ENCODE data around the gene FXYD2. TPM values are rescaled to one million over a fixed set of nuclear protein-coding genes. Genes with fewer than 3 reads are reported as not detected.

Gene FXYD2
- total RNA-seq, 2 experiments from 2014 or later: 1.7 to 2.1 TPM

DNA sequence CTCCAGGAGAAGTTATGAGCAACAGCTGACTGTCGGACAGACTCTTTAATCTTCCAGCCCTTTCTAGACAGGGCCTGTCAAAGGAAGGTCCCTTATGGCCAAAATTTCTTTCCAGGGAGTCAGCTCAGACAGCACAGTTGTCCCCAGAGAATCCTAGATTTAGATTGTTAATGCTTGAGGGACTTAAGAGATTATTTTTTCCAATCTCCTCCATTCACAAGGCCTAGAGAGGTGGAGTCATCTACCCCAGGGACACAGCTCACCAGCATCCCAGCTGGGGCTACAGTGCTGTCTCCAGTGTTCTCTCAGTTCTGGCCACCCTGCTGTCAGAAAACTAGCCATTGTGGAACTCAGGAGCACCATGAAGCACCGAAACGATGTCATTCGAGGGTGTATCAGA, 35.3 kb downstream of the FXYD2 start:
- no peaks in the 10 kb centered on the region for H3K9me3 ChIP-seq (ENCODE audit: control insufficient read depth in 1 of 2, insufficient read depth in 1 of 2, low read length in 2 of 2)
- Mint-ChIP-seq H3K27ac (no peak overlapping the region), H3K36me3 (ENCODE audit: low read depth) (no peaks in the 10 kb centered on the region), H3K4me1 (ENCODE audit: low read depth) (no peaks in the 10 kb centered on the region), H3K9me3 (no peaks in the 10 kb centered on the region), H3K27me3 (peaks cover 65% of the 10 kb centered on the region), H3K4me3 (no peak overlapping the region)
- peaks cover 30 to 38% of the 10 kb centered on the region in 2 experiments for H3K27me3 ChIP-seq (ENCODE audit: control insufficient read depth in 1 of 2, insufficient read depth in 2 of 2, low read length in 2 of 2)
- H3K4me1 ChIP-seq (ENCODE audit: insufficient read depth, low read length): no peaks in the 10 kb centered on the region
- ChIA-PET POLR2A (no interaction called here), CTCF (no interaction called here)
- ATAC-seq (ENCODE audit: poor library complexity): no peak
- H3K4me3 ChIP-seq (ENCODE audit: low read length): no peak overlapping the region
- intact Hi-C loops (cut with DNase I, micrococcal nuclease): no loop called here
- no peaks in the 10 kb centered on the region for H3K36me3 ChIP-seq (ENCODE audit: insufficient read depth, low read length)
- no peak for TF ChIP-seq CTCF (IDR thresholded peaks at IDR 0.05)
- H3K27ac ChIP-seq (ENCODE audit: low read depth in 1 of 2, low read length in 2 of 2): no peak overlapping the region
- DNase-seq: no peak

GRCh38 chr11:117786135-117786870, 38.2 kb downstream of the FXYD2 start:
- ATAC-seq (ENCODE audit: poor library complexity) (no peak), DNase-seq (no peak)
- ChIA-PET CTCF (no interaction called here), POLR2A (no interaction called here)
- Histone ChIP-seq H3K27ac (ENCODE audit: low read depth in 1 of 2, low read length in 2 of 2) (no peak overlapping the region), H3K4me3 (ENCODE audit: low read length) (no peak overlapping the region), H3K4me1 (ENCODE audit: insufficient read depth, low read length) (no peaks in the 10 kb centered on the region), H3K9me3 (ENCODE audit: control insufficient read depth in 1 of 2, insufficient read depth in 1 of 2, low read length in 2 of 2) (no peaks in the 10 kb centered on the region), H3K27me3 (ENCODE audit: control insufficient read depth in 1 of 2, insufficient read depth in 2 of 2, low read length in 2 of 2) (peaks cover 7 to 21% of the 10 kb centered on the region in 2 experiments), H3K36me3 (ENCODE audit: insufficient read depth, low read length) (no peaks in the 10 kb centered on the region)
- no peak for TF ChIP-seq CTCF (IDR thresholded peaks at IDR 0.05)
- Mint-ChIP-seq H3K27me3 (peaks cover 55% of the 10 kb centered on the region), H3K9me3 (no peaks in the 10 kb centered on the region), H3K4me1 (ENCODE audit: low read depth) (no peaks in the 10 kb centered on the region), H3K4me3 (no peak overlapping the region), H3K36me3 (ENCODE audit: low read depth) (no peaks in the 10 kb centered on the region), H3K27ac (no peak overlapping the region)
- intact Hi-C loops (cut with DNase I, micrococcal nuclease): no loop called here

GRCh38 chr11:117782101-117782500, 42.4 kb downstream of the FXYD2 start:
- no peaks in the 10 kb centered on the region for H3K4me1 ChIP-seq (ENCODE audit: insufficient read depth, low read length)
- peaks cover 0 to 5% of the 10 kb centered on the region in 2 experiments for H3K9me3 ChIP-seq (ENCODE audit: control insufficient read depth in 1 of 2, insufficient read depth in 1 of 2, low read length in 2 of 2)
- Mint-ChIP-seq H3K36me3 (ENCODE audit: low read depth) (no peaks in the 10 kb centered on the region), H3K27ac (no peak overlapping the region), H3K27me3 (peaks cover 64% of the 10 kb centered on the region), H3K4me1 (ENCODE audit: low read depth) (no peaks in the 10 kb centered on the region), H3K4me3 (no peak overlapping the region), H3K9me3 (no peaks in the 10 kb centered on the region)
- H3K36me3 ChIP-seq (ENCODE audit: insufficient read depth, low read length): no peaks in the 10 kb centered on the region
- DNase-seq (no peak), ATAC-seq (ENCODE audit: poor library complexity) (no peak)
- POLR2A ChIA-PET: no interaction called here
- CTCF ChIA-PET: interaction anchor here (0.6 kb wide), 1 partner anchor 10 kb away, joined by 3 read pairs; no protein-coding TSS in a partner anchor
- no peak overlapping the region for H3K27ac ChIP-seq (ENCODE audit: low read depth in 1 of 2, low read length in 2 of 2)
- H3K27me3 ChIP-seq (ENCODE audit: control insufficient read depth in 1 of 2, insufficient read depth in 2 of 2, low read length in 2 of 2): peaks cover 0 to 25% of the 10 kb centered on the region in 2 experiments
- intact Hi-C loops (cut with DNase I, micrococcal nuclease): no loop called here
- no peak for TF ChIP-seq CTCF (IDR thresholded peaks at IDR 0.05)
- no peak overlapping the region for H3K4me3 ChIP-seq (ENCODE audit: low read length)
